T follicular helper cell (primary cell): ENCODE data around the gene TCFL5.

Experiments used
- DNase-seq: peaks from one replicate; pipeline ENCODE4 v3.0.0-alpha.2; 2020; ENCODE audit warnings: low read depth

TCFL5 gene

GRCh38 chr20:62822788-62823651, 38.6 kb downstream of the TCFL5 start:
- DNase-seq = no peak

DNA sequence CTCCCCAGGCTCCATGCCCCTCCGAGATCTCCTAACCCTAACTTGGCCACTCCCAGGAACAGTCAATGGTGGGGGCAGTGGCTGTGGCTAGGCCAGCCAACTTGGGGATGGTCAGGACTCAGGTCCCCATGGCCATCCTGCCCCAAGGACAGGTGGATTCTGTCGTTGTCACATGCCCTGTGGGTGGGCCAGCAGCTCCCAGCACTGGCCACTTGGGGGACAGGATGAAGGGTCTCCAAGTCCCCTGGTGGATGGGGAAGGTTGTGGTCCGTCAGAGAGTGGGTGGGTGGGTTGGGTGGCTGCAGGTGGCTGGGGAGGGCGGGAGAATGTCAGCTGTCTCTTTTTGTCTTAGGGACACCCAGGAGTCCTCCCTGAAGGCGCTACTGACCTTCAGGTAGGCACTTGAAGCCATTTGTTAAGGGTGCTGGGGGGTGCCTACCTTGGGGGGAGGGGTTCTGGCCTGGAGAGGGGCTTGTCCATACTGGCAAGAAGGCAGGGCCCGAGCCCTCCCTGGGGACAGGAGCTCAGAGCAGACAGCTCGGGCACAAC, 39.3 kb downstream of the TCFL5 start:
- no peak for DNase-seq

DNA sequence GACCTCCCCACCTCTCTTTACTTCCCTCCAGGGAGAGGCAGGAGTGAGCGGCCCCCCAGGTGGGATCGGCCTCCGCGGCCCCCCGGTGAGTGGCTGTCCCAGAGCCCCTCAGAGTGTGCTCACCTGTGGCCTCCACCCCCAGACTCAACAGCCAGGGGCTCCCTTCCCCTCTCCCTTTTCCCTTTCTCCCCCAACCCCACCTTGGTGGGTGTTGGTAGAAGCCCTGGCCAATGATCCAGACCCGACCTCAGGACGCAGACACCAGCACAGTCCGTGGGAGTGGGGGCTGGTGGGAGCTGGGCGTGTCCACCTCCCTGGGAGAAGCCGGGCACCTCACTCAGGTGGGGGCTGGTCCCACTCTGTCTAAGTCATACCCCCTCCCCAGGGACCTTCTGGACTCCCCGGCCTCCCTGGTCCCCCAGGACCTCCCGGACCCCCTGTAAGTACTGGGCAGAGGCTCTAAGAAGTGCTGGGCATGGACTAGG, 39.9 kb downstream of the TCFL5 start:
- no peak for DNase-seq

GRCh38 chr20:62820962-62821725, 40.5 kb downstream of the TCFL5 start:
- no peak for DNase-seq

GRCh38 chr20:62820208-62820961, 41.2 kb downstream of the TCFL5 start:
- DNase-seq = no peak

DNA sequence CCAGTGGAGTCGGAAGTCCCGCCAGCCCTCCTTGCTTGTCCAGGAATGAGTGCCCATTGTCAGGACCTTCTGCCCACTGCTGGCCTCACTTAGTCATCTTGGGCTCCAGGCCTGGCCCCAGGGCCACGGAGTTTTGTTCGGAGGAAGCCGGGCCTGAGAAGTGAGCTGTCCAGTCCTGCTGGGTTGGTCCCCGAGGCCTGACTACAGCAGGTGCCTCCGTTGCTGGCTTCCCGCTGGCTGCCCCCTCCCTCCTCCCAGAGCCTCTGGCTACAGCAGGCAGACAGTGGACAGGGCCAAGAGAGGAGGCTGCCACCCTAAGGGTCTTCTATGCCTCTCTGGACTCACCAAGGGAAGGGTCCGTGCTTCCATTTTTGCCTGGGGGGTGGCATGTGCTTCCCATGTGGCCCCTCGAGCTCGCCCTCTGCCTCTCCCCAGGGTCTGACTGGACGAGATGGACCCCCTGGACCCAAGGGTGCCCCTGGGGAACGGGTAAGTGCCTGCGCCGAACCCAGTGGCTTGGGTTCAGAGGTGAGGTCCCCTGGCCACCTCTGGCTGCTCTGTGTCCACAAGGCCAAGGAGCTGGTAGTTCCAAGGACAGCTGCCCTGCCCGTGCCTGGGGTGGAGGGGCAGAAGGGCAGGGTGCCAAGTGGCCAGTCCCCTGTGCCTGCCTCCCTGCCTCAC, 42.0 kb downstream of the TCFL5 start:
- no peak for DNase-seq

DNA sequence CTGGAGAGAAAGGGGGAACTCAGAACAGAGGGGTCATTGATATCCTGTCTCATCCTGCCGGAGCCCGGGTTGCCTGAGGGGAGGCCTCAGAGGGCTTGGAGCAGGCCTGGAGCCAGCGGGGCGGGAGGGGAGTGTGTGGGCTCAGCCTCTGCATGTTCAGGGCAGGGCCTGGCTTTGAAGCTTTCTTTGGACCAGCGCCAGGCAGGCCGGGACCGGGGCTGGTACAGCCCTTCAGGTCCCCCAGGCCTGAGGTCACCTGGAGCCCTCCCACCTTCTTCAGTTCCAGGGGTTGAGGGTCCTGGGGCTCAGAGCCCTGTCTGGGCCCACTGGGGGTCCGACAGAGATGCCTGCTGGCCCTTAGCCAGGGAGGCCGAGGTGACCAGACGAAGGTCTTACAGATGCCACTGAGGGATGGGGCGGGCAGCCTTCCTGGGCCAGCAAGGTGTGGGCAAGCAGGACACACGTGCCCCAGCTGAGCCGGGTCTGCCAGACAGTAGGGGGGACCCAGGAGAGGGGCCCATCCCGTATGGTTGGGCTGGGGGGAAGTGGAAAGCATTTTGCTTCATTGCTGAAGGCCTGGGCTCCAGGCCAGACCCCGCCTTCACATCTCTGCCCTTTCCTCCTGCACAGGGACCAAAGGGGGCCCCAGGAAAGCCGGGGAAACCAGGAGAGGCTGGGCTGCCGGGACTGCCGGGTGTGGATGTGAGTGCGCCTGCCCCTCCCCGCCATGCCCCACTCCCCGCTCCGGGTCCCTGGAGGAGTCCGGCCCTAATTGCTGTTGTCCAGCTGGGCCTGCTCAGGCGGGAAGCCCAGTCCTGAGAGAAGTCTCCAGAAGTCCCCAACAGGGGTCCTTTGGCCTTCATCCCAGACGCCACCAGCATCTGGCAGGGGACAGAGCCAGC, 42.8 kb downstream of the TCFL5 start:
- DNase-seq = no peak

GRCh38 chr20:62817975-62818591, 43.5 kb downstream of the TCFL5 start:
- no peak for DNase-seq

GRCh38 chr20:62816884-62817873, 44.4 kb downstream of the TCFL5 start, which contains the start of gene COL9A3:
COL9A3 (plus strand) TSS chr20:62817050; CDS start chr20:62817065, 15 bp downstream.
- no peak for DNase-seq

GRCh38 chr20:62816031-62816883, 45.4 kb downstream of the TCFL5 start:
- DNase-seq = no peak

DNA sequence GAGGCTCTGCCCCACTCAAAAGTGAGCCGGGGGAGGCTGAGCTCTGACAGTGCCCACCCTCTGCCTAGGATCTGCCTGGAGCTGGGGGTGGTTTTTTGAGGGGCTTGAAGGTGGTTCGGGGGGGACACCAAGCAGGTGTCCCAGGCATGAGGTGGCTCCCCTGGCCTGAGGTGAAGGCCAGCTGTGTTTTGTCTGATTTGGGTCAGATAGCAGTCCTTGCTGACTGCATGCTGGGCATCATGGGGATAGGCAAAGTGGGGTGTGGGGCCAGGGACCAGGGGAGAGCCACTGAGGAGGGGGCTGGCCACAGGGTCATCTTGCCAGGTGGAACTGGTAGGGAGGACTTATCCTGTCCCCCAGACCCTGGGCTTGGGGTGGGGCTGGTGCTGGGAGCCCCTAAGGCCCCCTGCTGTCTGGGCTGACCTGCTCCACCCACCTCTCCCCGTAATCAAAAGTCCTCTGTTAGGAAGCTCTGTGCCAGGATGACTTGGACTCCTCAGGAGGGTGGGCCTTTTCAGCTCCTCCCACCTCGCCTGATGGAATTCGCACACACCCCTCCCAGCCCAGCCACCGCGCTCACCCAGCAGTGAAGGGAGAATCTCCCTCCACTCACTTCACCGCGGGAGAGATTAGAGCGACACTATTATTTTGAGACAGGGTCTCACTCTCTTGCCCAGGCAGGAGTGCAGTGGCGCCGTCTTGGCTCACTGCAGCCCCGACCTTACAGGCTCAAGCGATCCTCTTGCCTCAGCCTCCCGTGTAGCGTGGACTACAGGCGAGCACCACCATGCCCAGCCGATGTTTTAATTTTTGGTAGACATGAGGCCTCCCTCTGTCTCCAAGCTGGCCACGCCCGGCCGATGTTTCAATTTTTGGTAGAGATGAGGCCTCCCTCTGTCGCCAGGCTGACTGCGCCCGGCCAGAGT, 46.3 kb downstream of the TCFL5 start:
- DNase-seq = no peak

DNA sequence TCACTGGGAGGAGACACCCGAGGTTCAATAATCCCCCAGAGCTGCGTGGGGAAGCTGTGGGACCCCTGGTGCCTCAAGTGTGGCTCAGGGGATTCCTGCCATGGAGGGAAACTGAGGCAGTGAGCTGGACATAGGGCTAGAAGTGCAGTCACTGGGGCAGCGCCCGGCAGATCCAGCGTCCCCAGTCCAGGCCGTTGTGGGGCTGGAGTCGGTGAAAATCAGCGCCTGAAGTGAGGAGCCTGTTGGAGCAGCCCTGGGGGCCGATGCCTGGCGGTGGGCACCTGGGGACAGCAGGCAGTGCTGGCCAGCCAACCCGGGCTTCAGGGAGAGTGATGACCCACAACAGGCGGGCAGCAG, 46.9 kb downstream of the TCFL5 start:
- DNase-seq = no peak

- DNase-seq = no peak
Observed at GRCh38 chr20:62814060-62814708, 47.4 kb downstream of the TCFL5 start.

DNA sequence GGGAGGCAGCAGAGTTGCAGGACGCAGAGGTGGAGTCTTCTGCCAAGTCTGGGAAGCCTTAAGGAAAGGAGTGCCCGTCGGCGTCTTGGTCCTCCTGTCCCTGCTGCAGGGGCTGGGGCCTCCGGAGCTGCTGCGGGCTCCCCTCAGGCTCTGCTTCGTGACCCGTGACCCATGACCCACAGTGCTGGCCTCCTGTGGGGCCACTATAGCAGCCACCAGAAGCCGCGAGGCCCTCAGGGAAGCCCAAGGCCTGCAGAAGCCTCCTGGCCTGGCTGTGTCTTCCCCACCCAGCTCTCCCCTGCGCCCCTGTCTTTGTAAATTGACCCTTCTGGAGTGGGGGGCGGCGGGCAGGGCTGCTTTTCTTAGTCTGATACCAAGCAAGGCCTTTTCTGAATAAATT, 48.0 kb downstream of the TCFL5 start:
- no peak for DNase-seq

DNA sequence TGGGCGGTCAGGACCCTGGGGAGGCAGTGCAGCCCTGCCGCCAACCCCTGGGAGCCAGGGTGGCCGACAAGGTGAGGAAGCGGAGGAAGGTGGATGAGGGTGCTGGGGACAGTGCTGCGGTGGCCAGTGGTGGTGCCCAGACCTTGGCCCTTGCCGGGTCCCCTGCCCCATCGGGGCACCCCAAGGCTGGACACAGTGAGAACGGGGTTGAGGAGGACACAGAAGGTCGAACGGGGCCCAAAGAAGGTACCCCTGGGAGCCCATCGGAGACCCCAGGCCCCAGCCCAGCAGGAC, 48.8 kb downstream of the TCFL5 start:
- DNase-seq = no peak

- no peak for DNase-seq
Observed at GRCh38 chr20:62812181-62812906, 49.3 kb downstream of the TCFL5 start.
